Cardiac muscle cell (in vitro differentiated cells and primary cell): Measurements from ENCODE around the gene OLFML2A. TPM values are rescaled to one million over a fixed set of nuclear protein-coding genes. Genes with fewer than 3 reads are reported as not detected.
A peak's percentile ranks its signal among the peaks of the same experiment; 100 is the strongest.

Experiments used
- DNase-seq, 2 donors: peaks; one replicate each; pipeline versions ENCODE4 v3.0.0 to v3.0.0-alpha.2; 2010 to 2017; ENCODE audit warnings: low read depth in 1 of 2, low spot score in 1 of 2
- H3K27ac ChIP-seq: fragments of 200-600 bp; sonication (generic); 2 replicates; pipeline ENCODE4 v1.5.1; 2016
- H3K27me3 ChIP-seq: fragments of 200-600 bp; sonication (generic); 2 replicates; pipeline ENCODE4 v1.6.0; 2016; ENCODE audit warnings: control low read depth
- H3K36me3 ChIP-seq: fragments of 200-600 bp; sonication (generic); 2 replicates; pipeline ENCODE4 v1.5.1; 2016; ENCODE audit warnings: control low read depth
- H3K4me1 ChIP-seq: fragments of 200-600 bp; sonication (generic); 2 replicates; pipeline ENCODE4 v1.8.1; 2017; ENCODE audit warnings: low read depth, mild to moderate bottlenecking, mixed run types
- H3K4me3 ChIP-seq: fragments of 200-600 bp; sonication (generic); 2 replicates; pipeline ENCODE4 v1.5.1; 2016; ENCODE audit warnings: mild to moderate bottlenecking
- H3K9me3 ChIP-seq: fragments of 200-600 bp; sonication (generic); 2 replicates; pipeline ENCODE4 v1.5.1; 2017; ENCODE audit warnings: low read depth, mild to moderate bottlenecking, control low read depth
- CTCF ChIP-seq: IDR thresholded peaks from 2 replicates; pipeline ENCODE4 v1.5.1; 2012; ENCODE audit warnings: low read depth, mild to moderate bottlenecking, low read length
- polyA plus RNA-seq: library from polyadenylated mRNA; unstranded; fragments of >200 nt; fragmentation: Nextera tagmentation; extraction: Ambion mirVana; gene quantifications from 2 replicates; pipeline ENCODE4 v1.2.1, GENCODE V29; 2016
- total RNA-seq: library from RNA; depleted of rRNA; stranded (reverse); fragments of >200 nt; gene quantifications from 2 replicates; pipeline ENCODE4 v1.2.3, GENCODE V29; 2016

OLFML2A gene
- total and polyA plus RNA-seq, 2 experiments from 2014 or later = 3.4 to 10.7 TPM

- no peaks in the 10 kb centered on the region for H3K4me1 ChIP-seq
- TF ChIP-seq CTCF = no peak
- no peaks in the 10 kb centered on the region for H3K36me3 ChIP-seq
- H3K27me3 ChIP-seq = no peaks in the 10 kb centered on the region
- no peak for DNase-seq
- no peak overlapping the region for H3K27ac ChIP-seq
- no peak overlapping the region for H3K4me3 ChIP-seq
- H3K9me3 ChIP-seq = no peaks in the 10 kb centered on the region
Measured at GRCh38 chr9:124805186-124805585, 28.3 kb downstream of the OLFML2A start.

GRCh38 chr9:124808246-124808956 is 31.5 kb downstream of the OLFML2A start:
- H3K36me3 ChIP-seq = no peaks in the 10 kb centered on the region
- no peaks in the 10 kb centered on the region for H3K27me3 ChIP-seq
- peaks cover 10% of the 10 kb centered on the region for H3K4me1 ChIP-seq
- no peak overlapping the region for H3K4me3 ChIP-seq
- no peak for DNase-seq
- no peak for TF ChIP-seq CTCF
- no peak overlapping the region for H3K27ac ChIP-seq
- H3K9me3 ChIP-seq = no peaks in the 10 kb centered on the region

- TF ChIP-seq CTCF = no peak
- H3K27ac ChIP-seq = no peak overlapping the region
- no peaks in the 10 kb centered on the region for H3K9me3 ChIP-seq
- H3K4me1 ChIP-seq = peaks cover 10% of the 10 kb centered on the region
- no peaks in the 10 kb centered on the region for H3K27me3 ChIP-seq
- DNase-seq = no peak
- H3K4me3 ChIP-seq = no peak overlapping the region
- H3K36me3 ChIP-seq = no peaks in the 10 kb centered on the region
Measured at GRCh38 chr9:124809211-124809610, 32.3 kb downstream of the OLFML2A start.

- no peak overlapping the region for H3K4me3 ChIP-seq
- H3K27me3 ChIP-seq = no peaks in the 10 kb centered on the region
- peaks cover 10% of the 10 kb centered on the region for H3K4me1 ChIP-seq
- no peak for TF ChIP-seq CTCF
- no peaks in the 10 kb centered on the region for H3K9me3 ChIP-seq
- no peak overlapping the region for H3K27ac ChIP-seq
- no peaks in the 10 kb centered on the region for H3K36me3 ChIP-seq
- DNase-seq = no peak
Measured at GRCh38 chr9:124809741-124810500, 33.0 kb downstream of the OLFML2A start.

- TF ChIP-seq CTCF = no peak
- H3K27me3 ChIP-seq = no peaks in the 10 kb centered on the region
- no peaks in the 10 kb centered on the region for H3K36me3 ChIP-seq
- DNase-seq = peak; percentile 60 to 74
- peak overlapping the region; percentile 30 for H3K27ac ChIP-seq
- H3K4me1 ChIP-seq = peaks cover 10% of the 10 kb centered on the region
- no peaks in the 10 kb centered on the region for H3K9me3 ChIP-seq
- no peak overlapping the region for H3K4me3 ChIP-seq
Measured at GRCh38 chr9:124810663-124811355, 33.9 kb downstream of the OLFML2A start.
